ENCODE data around the gene SPO11.

Gene SPO11

DNA sequence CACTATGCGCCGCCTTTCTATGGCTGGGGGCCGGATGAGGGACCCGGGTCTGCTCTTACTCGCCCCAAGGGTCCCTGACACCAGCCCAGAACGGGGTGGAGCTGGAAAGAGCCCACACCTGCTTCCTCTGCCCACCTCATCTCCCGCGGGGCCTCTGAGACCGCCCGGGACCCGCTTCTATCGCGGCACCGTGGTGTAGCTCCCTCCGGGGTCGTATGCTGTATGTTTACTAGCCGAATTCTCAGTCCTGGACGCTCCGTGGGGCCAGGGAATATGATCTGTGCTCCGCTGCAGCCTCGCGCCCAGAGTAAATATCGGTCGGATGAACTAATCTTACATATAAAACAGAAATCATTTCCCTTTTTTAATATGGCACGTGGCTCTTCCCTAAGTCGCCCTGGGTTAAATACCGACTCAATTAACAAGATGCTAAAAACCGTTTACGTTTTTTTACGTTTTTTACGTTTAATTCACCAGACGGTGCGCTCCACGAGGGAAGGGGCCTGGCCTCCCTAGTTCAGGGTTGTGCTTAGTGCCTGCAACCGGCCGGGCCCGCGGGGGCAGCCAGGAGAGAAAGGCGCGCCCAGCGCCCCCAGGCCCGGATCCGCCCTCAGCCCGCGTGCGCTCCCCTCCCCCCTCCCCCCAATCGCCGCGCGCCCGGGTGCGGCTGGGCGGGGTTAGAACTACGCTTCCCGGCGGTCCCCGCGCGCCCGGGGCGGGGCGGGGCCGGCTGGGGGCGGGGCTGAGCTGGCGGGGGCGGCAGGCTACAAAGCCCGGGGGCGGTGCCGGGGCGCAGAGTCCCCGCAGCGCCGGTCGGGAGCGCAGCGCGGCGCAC lies 61.2 kb downstream of the SPO11 start, which contains the start of gene RBM38:
RBM38 (plus strand) TSS at position 793 of the 835 bp plus-strand sequence. CDS start 186 bp downstream, outside the sequence.
- DNase-seq (ENCODE audit: low read depth), result peak; percentile 89
- H3K4me3 ChIP-seq (ENCODE audit: low read depth, low read length), result peak within 1 kb of the TSS; percentile 90
- TF ChIP-seq CTCF (IDR thresholded peaks at IDR 0.05; ENCODE audit: insufficient read depth, low read depth, low read length, missing control alignments), result no peak

DNA sequence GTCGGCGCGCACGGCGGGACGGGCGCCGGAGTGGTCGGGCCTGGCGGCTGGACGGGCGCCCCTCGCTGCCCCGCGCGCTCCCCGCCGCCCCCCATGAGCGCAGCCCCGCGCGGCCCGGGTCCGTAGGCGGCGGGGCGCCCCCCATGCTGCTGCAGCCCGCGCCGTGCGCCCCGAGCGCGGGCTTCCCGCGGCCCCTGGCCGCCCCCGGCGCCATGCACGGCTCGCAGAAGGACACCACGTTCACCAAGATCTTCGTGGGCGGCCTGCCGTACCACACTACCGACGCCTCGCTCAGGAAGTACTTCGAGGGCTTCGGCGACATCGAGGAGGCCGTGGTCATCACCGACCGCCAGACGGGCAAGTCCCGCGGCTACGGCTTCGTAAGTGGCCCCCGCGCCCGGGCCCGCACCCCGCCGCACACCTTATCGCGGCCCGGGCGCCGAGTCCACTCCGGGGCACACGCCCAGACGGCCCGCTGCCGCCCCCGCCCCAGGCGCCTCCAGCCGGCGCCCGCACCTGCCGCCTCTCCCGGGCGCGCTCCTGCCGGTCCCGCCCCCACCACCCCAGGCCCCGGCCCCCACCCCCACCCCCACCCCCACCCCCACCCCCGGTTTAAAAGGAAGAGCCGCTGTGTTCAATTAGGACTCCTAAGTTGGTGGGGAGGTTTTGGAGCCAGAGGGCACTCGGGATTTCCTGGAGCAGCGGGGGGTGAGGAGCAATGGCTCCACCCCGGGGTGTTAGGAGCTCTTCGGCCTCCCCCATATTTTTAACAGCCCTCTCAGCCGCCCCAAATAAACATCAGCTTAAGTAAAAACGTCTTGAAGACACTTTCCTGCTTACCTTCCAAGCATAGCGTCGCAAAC lies 62.1 kb downstream of the SPO11 start:
- no peak for TF ChIP-seq CTCF (IDR thresholded peaks at IDR 0.05; ENCODE audit: insufficient read depth, low read depth, low read length, missing control alignments)
- DNase-seq (ENCODE audit: low read depth), result peak; percentile 48
- H3K4me3 ChIP-seq (ENCODE audit: low read depth, low read length), result peak overlapping the region; percentile 90

DNA sequence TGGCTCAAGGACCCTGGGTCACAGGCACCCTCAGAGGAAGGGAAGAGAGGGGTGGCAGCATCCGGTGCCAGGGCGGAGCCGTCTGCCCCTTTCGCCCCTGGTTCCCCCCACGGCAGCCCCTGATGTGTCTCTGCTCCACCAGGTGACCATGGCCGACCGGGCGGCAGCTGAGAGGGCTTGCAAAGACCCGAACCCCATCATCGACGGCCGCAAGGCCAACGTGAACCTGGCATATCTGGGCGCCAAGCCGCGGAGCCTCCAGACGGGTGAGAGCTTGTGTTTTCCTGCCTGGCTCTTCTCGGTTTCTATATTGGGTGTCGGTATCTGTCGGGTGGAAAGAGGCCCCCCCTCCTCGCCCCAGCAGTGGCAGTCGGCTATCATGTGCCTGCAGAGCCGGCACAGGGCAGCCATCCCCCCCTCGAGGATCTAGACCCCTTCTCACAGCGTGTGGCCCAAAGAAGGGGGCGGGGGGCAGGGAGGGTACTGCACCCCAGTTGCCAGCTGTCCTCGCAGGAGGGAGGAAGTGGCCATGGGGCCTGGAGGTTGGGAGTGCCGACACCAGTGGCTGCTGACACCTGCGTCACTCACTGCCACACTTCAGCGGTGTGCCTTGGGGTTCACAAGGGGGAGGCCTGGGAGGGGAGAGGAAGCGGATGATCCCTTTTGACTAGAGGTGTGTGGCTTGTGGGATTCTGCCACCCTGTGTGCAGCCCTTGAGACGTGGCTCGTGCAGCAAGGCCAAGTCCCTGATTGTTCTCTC lies 63.1 kb downstream of the SPO11 start:
- DNase-seq (ENCODE audit: low read depth), result peak; percentile 72
- TF ChIP-seq CTCF (IDR thresholded peaks at IDR 0.05; ENCODE audit: insufficient read depth, low read depth, low read length, missing control alignments), result no peak
- peak overlapping the region; percentile 90 for H3K4me3 ChIP-seq (ENCODE audit: low read depth, low read length)

All from GM12865 (cell line).